Sciatic nerve (tissue), 2 donors: ENCODE results near the gene TMEM14A. TPM values are rescaled to one million over a fixed set of nuclear protein-coding genes. Genes with fewer than 3 reads are reported as not detected.
"Not testable (repeated sequence)": the region's sequence is repeated elsewhere in the genome, so short reads cannot be mapped to it uniquely, and the experiment has no call there.

Experiments used
- ATAC-seq: fragments of 200-7000 bp; cut with Tn5 transposase; one replicate; pipeline ENCODE4 v1.9.1; 2020; ENCODE audit warnings: mild to moderate bottlenecking, moderate library complexity
- DNase-seq: peaks from one replicate; pipeline ENCODE4 v3.0.0-alpha.2; 2020; ENCODE audit warnings: low spot score
- intact Hi-C: fragments of 100-400 bp; cut with DNase I; formaldehyde crosslinking; loops from one replicate; pipeline ENCODE4 v1.14.2; 2022
- total RNA-seq: library from RNA; stranded (reverse); fragmentation: NEBNext Ultra II Directional; extraction: Animal tissue kit (Norgen Biotek cat#: 25700); gene quantifications from one replicate; pipeline ENCODE4 v1.2.1, GENCODE V29; 2021
- donor health status: DM: no; HTN: no; CAD: no.
- donor health status: DM: no; HTN: no; CAD: no.

Gene TMEM14A
- total RNA-seq, 1 donor from 2014 or later: 29.6 TPM

- no peak for ATAC-seq
- no peak for DNase-seq
- intact Hi-C loops: no loop called here
Observed at GRCh38 chr6:52686878-52687699, 16.2 kb downstream of the TMEM14A start.

- ATAC-seq (no peak), DNase-seq (no peak)
- intact Hi-C loops: no loop called here
Observed at GRCh38 chr6:52689857-52690256, 18.9 kb downstream of the TMEM14A start.

- DNase-seq: no peak
- intact Hi-C loops: no loop called here
- ATAC-seq: no peak
Observed at GRCh38 chr6:52691718-52692117, 20.8 kb downstream of the TMEM14A start.

- DNase-seq (no peak), ATAC-seq (no peak)
- intact Hi-C loops: no loop called here
Observed at GRCh38 chr6:52693773-52694172, 22.9 kb downstream of the TMEM14A start.

GRCh38 chr6:52694404-52694803 lies 23.5 kb downstream of the TMEM14A start:
- DNase-seq (no peak), ATAC-seq (no peak)
- intact Hi-C loops: no loop called here

- intact Hi-C loops: no loop called here
- ATAC-seq (no peak), DNase-seq (no peak)
Observed at GRCh38 chr6:52696418-52696817, 25.5 kb downstream of the TMEM14A start.

GRCh38 chr6:52697903-52698302 lies 27.0 kb downstream of the TMEM14A start:
- intact Hi-C loops: no loop called here
- no peak for DNase-seq
- ATAC-seq: no peak

GRCh38 chr6:52704060-52704459 lies 33.1 kb downstream of the TMEM14A start:
- no peak for DNase-seq
- intact Hi-C loops: no loop called here
- no peak for ATAC-seq

GRCh38 chr6:52704781-52705502 lies 34.0 kb downstream of the TMEM14A start:
- ATAC-seq, DNase-seq, intact Hi-C loops: not testable (repeated sequence)

- DNase-seq: no peak
- ATAC-seq: no peak
- intact Hi-C loops: no loop called here
Observed at GRCh38 chr6:52706001-52706400, 35.1 kb downstream of the TMEM14A start.

GRCh38 chr6:52707963-52708680 lies 37.2 kb downstream of the TMEM14A start:
- DNase-seq (no peak), ATAC-seq (no peak)
- intact Hi-C loops: no loop called here

- no peak for DNase-seq
- no peak for ATAC-seq
- intact Hi-C loops: no loop called here
Observed at GRCh38 chr6:52712136-52712535, 41.2 kb downstream of the TMEM14A start.

- DNase-seq, intact Hi-C loops, ATAC-seq: not testable (repeated sequence)
Observed at GRCh38 chr6:52714761-52715160, 43.8 kb downstream of the TMEM14A start.

- intact Hi-C loops: no loop called here
- DNase-seq (no peak), ATAC-seq (no peak)
Observed at GRCh38 chr6:52718550-52718949, 47.6 kb downstream of the TMEM14A start.

- DNase-seq: no peak
- intact Hi-C loops: no loop called here
- ATAC-seq: no peak
Observed at GRCh38 chr6:52720321-52720720, 49.4 kb downstream of the TMEM14A start.

- intact Hi-C loops: no loop called here
- DNase-seq: no peak
- peak; percentile 89 for ATAC-seq
Observed at GRCh38 chr6:52724042-52724405, 53.1 kb downstream of the TMEM14A start.

- peak; percentile 93 for ATAC-seq
- intact Hi-C loops: no loop called here
- peak; percentile 83 for DNase-seq
Observed at GRCh38 chr6:52724406-52725121, 53.7 kb downstream of the TMEM14A start.

- DNase-seq (no peak), ATAC-seq (peak; percentile 52)
- intact Hi-C loops: no loop called here
Observed at GRCh38 chr6:52725143-52725534, 54.2 kb downstream of the TMEM14A start.

GRCh38 chr6:52725535-52726192 lies 54.8 kb downstream of the TMEM14A start:
- intact Hi-C loops: no loop called here

More at GRCh38 chr6:52725535-52726192, 54.8 kb downstream of the TMEM14A start:
- ATAC-seq (no peak), DNase-seq (no peak)
